Ovary (tissue), 9 donors: ENCODE measurements around the gene SIRT1. TPM values are rescaled to one million over a fixed set of nuclear protein-coding genes. Genes with fewer than 3 reads are reported as not detected.

ENCODE experiments used
- DNase-seq, 5 donors: peaks; one replicate each; pipeline ENCODE4 v3.0.0-alpha.2; 2019 to 2020
- H3K27ac ChIP-seq, 2 donors: fragments of 200-600 bp; one replicate each; pipeline versions ENCODE4 v1.5.1 to v1.8.0; 2019 to 2022
- H3K27me3 ChIP-seq: fragments of 200-600 bp; one replicate; pipeline ENCODE4 v1.8.0; 2022
- H3K36me3 ChIP-seq: fragments of 200-600 bp; sonication (generic); one replicate; pipeline ENCODE4 v1.5.1; 2019
- H3K4me1 ChIP-seq: one replicate; pipeline ENCODE4 v1.8.1; 2013; ENCODE audit warnings: mild to moderate bottlenecking, moderate library complexity; ENCODE audit not compliant: insufficient read depth
- H3K4me3 ChIP-seq: fragments of 200-600 bp; sonication (generic); one replicate; pipeline ENCODE4 v1.5.1; 2017
- H3K9me3 ChIP-seq, 2 donors: fragments of 200-600 bp in 1 of 2; sonication (generic) in 1 of 2; one replicate each; pipeline versions ENCODE4 v1.5.1 to v1.8.1; 2013 to 2019; ENCODE audit warnings: mild to moderate bottlenecking in 1 of 2, moderate library complexity in 1 of 2
- CTCF ChIP-seq, 3 donors: fragments of 450-650 bp in 2 of 3; fragments of 200-600 bp in 1 of 3; IDR thresholded peaks; one replicate each; pipeline versions ENCODE4 v1.5.1 to v1.8.0; 2016 to 2022; ENCODE audit warnings: antibody characterized with exemption in 3 of 3, mild to moderate bottlenecking in 1 of 3
- EP300 ChIP-seq: sonication (generic); formaldehyde crosslinking; IDR thresholded peaks from one replicate; pipeline ENCODE4 v1.6.1; 2017; ENCODE audit warnings: antibody characterized with exemption
- POLR2A ChIP-seq: fragments of 450-650 bp; IDR thresholded peaks from one replicate; pipeline ENCODE4 v1.6.1; 2017; ENCODE audit warnings: antibody characterized with exemption, mild to moderate bottlenecking, moderate library complexity
- WGBS, 3 donors: extraction: QIAGEN DNeasy Blood & Tissue Kit in 1 of 3; methylation state at CpG; one replicate each; pipeline versions ENCODE4 v1.1.5 to v1.1.7; 2013 to 2017; 5-methylcytosine and 5-hydroxymethylcytosine counted together
- intact Hi-C, 4 donors: fragments of 100-400 bp; cut with DNase I; formaldehyde crosslinking; loops; one replicate each; pipeline versions ENCODE4 v1.11.0 to v1.15.1; 2022 to 2023
- polyA plus RNA-seq, 2 donors: library from polyadenylated mRNA; stranded (reverse); fragments of 200-250 nt in 1 of 2; fragments of 350-450 nt in 1 of 2; fragmentation: Illumina TruSeq in 1 of 2; extraction: RNeasy Lipid Tissue Mini Kit (QIAGEN cat#74804) in 1 of 2; gene quantifications; one replicate each; pipeline ENCODE4 v1.2.3, GENCODE V29; 2013 to 2014
- total RNA-seq, 7 donors: library from RNA; depleted of rRNA in 2 of 7; stranded (reverse); fragments of >200 nt in 2 of 7; fragmentation: NEBNext Ultra II Directional in 3 of 7; extraction: Animal tissue kit (Norgen Biotek cat#: 25700) in 3 of 7; gene quantifications; one replicate each; pipeline versions ENCODE4 v1.1.0 to v1.2.4, GENCODE V29; 2016 to 2023
- donor health status: DM: no; HTN: no; CAD: no; lungs with moderate emphysema.
- donor health status: DM: no; HTN: no; CAD: no.
- donor health status: Bipolar disorder and iron deficiency.
- donor health status: DM: yes; HTN: yes; CAD: no.
- donor health status: DM: no; HTN: no; CAD: no.
- donor health status: DM: yes; HTN: yes; CAD: no.

The SIRT1 gene
- total and polyA plus RNA-seq, 9 donors, result 21.5 to 38.5 (median 31.2) TPM

GRCh38 chr10:67921065-67921464, 36.6 kb downstream of the SIRT1 start:
- no peaks in the 10 kb centered on the region for H3K36me3 ChIP-seq
- DNase-seq, result no peak
- H3K27me3 ChIP-seq, result no peaks in the 10 kb centered on the region

GRCh38 chr10:67923551-67923950, 39.1 kb downstream of the SIRT1 start:
- Histone ChIP-seq H3K27ac (no peak overlapping the region), H3K4me1 (no peaks in the 10 kb centered on the region), H3K9me3 (no peaks in the 10 kb centered on the region), H3K4me3 (no peak overlapping the region), H3K36me3 (no peaks in the 10 kb centered on the region), H3K27me3 (no peaks in the 10 kb centered on the region)
- 88 to 95% (median 93%) methylated on average over 5 of the region's 5 CpGs for WGBS, 3 donors
- TF ChIP-seq EP300 (no peak), POLR2A (no peak), CTCF (IDR thresholded peaks at IDR 0.05) (no peak)
- intact Hi-C loops, result no loop called here
- DNase-seq, result no peak

More at GRCh38 chr10:67921065-67921464, 36.6 kb downstream of the SIRT1 start:
- intact Hi-C loops, result no loop called here
- Histone ChIP-seq H3K27ac (no peak overlapping the region), H3K9me3 (no peaks in the 10 kb centered on the region), H3K4me1 (no peaks in the 10 kb centered on the region), H3K4me3 (no peak overlapping the region)
- no peak for TF ChIP-seq POLR2A
- TF ChIP-seq EP300, result no peak
- TF ChIP-seq CTCF (IDR thresholded peaks at IDR 0.05), result no peak
- 94 to 97% (median 95%) methylated on average over 1 of the region's 1 CpG for WGBS, 3 donors

GRCh38 chr10:67924136-67924535, 39.7 kb downstream of the SIRT1 start:
- Histone ChIP-seq H3K4me3 (no peak overlapping the region), H3K4me1 (no peaks in the 10 kb centered on the region), H3K27ac (no peak overlapping the region), H3K36me3 (no peaks in the 10 kb centered on the region), H3K9me3 (no peaks in the 10 kb centered on the region), H3K27me3 (no peaks in the 10 kb centered on the region)
- 94 to 96% (median 95%) methylated on average over 3 of the region's 3 CpGs for WGBS, 3 donors
- intact Hi-C loops, result no loop called here
- no peak for DNase-seq
- no peak for TF ChIP-seq POLR2A
- no peak for TF ChIP-seq CTCF (IDR thresholded peaks at IDR 0.05)
- no peak for TF ChIP-seq EP300

- TF ChIP-seq POLR2A, result no peak
- intact Hi-C loops, result no loop called here
- H3K36me3 ChIP-seq, result no peaks in the 10 kb centered on the region
- no peaks in the 10 kb centered on the region for H3K4me1 ChIP-seq
- no peaks in the 10 kb centered on the region for H3K27me3 ChIP-seq
- WGBS, 3 donors, result 75 to 88% (median 88%) methylated on average over 1 of the region's 1 CpG
- no peak overlapping the region for H3K27ac ChIP-seq
- no peak overlapping the region for H3K4me3 ChIP-seq
- DNase-seq, result no peak
- no peaks in the 10 kb centered on the region for H3K9me3 ChIP-seq
These were observed 41.1 kb downstream of the SIRT1 start for GRCh38 chr10:67925449-67926005.

GRCh38 chr10:67926951-67927350, 42.5 kb downstream of the SIRT1 start:
- H3K9me3 ChIP-seq, result no peaks in the 10 kb centered on the region
- no peak overlapping the region for H3K4me3 ChIP-seq
- H3K27ac ChIP-seq, result no peak overlapping the region
- H3K36me3 ChIP-seq, result no peaks in the 10 kb centered on the region
- no peak for DNase-seq
- 55 to 80% (median 72%) methylated on average over 1 of the region's 1 CpG for WGBS, 3 donors
- intact Hi-C loops, result no loop called here
- TF ChIP-seq POLR2A (no peak), EP300 (no peak), CTCF (IDR thresholded peaks at IDR 0.05) (no peak)
- H3K4me1 ChIP-seq, result no peaks in the 10 kb centered on the region
- H3K27me3 ChIP-seq, result no peaks in the 10 kb centered on the region
